ENCODE data around the gene PDE9A.

The PDE9A gene

GRCh38 chr21:42784896-42785451, 131.6 kb downstream of the PDE9A start:
- Histone ChIP-seq H3K4me3 (replicated peaks; ENCODE audit: insufficient read depth, low read length) (no peak overlapping the region), H3K27ac (replicated peaks) (no peak overlapping the region), H3K27me3 (ENCODE audit: insufficient read depth, poor library complexity, severe bottlenecking) (no peaks in the 10 kb centered on the region)
- DNase-seq (ENCODE audit: low read depth in 1 of 2, low spot score in 1 of 2), result no peak
- no peak for TF ChIP-seq POLR2AphosphoS5 (IDR thresholded peaks at IDR 0.05; ENCODE audit: low read depth)
- TF ChIP-seq REST (IDR thresholded peaks at IDR 0.05; ENCODE audit: insufficient replicate concordance, low read depth), result no peak
- no peak for TF ChIP-seq GABPA (IDR thresholded peaks at IDR 0.05; ENCODE audit: low read depth)

GRCh38 chr21:42785666-42786427, 132.4 kb downstream of the PDE9A start:
- TF ChIP-seq POLR2AphosphoS5 (IDR thresholded peaks at IDR 0.05; ENCODE audit: low read depth), result no peak
- no peak for TF ChIP-seq SPI1 (IDR thresholded peaks at IDR 0.05; ENCODE audit: borderline replicate concordance, low read depth)
- TF ChIP-seq GABPA (IDR thresholded peaks at IDR 0.05; ENCODE audit: low read depth), result no peak
- TF ChIP-seq CTCF (IDR thresholded peaks at IDR 0.05; ENCODE audit: insufficient read depth, low read length), result no peak
- TF ChIP-seq REST (IDR thresholded peaks at IDR 0.05; ENCODE audit: insufficient replicate concordance, low read depth), result no peak
- Histone ChIP-seq H3K27me3 (ENCODE audit: insufficient read depth, poor library complexity, severe bottlenecking) (no peaks in the 10 kb centered on the region), H3K27ac (replicated peaks) (no peak overlapping the region), H3K4me3 (replicated peaks; ENCODE audit: insufficient read depth, low read length) (no peak overlapping the region)
- no peak for DNase-seq (ENCODE audit: low read depth in 1 of 2, low spot score in 1 of 2)

GRCh38 chr21:42786884-42787283, 133.5 kb downstream of the PDE9A start:
- TF ChIP-seq CTCF (IDR thresholded peaks at IDR 0.05; ENCODE audit: insufficient read depth, low read length) (no peak), GABPA (IDR thresholded peaks at IDR 0.05; ENCODE audit: low read depth) (no peak), REST (IDR thresholded peaks at IDR 0.05; ENCODE audit: insufficient replicate concordance, low read depth) (no peak), SPI1 (IDR thresholded peaks at IDR 0.05; ENCODE audit: borderline replicate concordance, low read depth) (no peak), POLR2AphosphoS5 (IDR thresholded peaks at IDR 0.05; ENCODE audit: low read depth) (no peak)
- no peaks in the 10 kb centered on the region for H3K27me3 ChIP-seq (ENCODE audit: insufficient read depth, poor library complexity, severe bottlenecking)
- DNase-seq (ENCODE audit: low read depth in 1 of 2, low spot score in 1 of 2), result no peak
- no peak overlapping the region for H3K4me3 ChIP-seq (replicated peaks; ENCODE audit: insufficient read depth, low read length)
- no peak overlapping the region for H3K27ac ChIP-seq (replicated peaks)
